ENCODE measurements around the gene CCR6. TPM values are rescaled to one million over a fixed set of nuclear protein-coding genes. Genes with fewer than 3 reads are reported as not detected.

The CCR6 gene
- total RNA-seq, 4 donors from 2014 or later = 0.23 to 2.4 (median 0.57) TPM; not detected in 1

GRCh38 chr6:167157863-167158262, 35.0 kb downstream of the CCR6 start, which contains the start of gene GPR31:
Gene GPR31 (minus strand): TSS chr6:167157980. CDS start chr6:167157831, 149 bp downstream.
- no peaks in the 10 kb centered on the region for H3K9me3 ChIP-seq
- H3K27ac ChIP-seq = no peak within 1 kb of the TSS
- H3K4me3 ChIP-seq = no peak within 1 kb of the TSS
- DNase-seq = no peak
- H3K36me3 ChIP-seq = no peaks in the 10 kb centered on the region
- TF ChIP-seq CTCF (IDR thresholded peaks at IDR 0.05) (no peak), POLR2A (IDR thresholded peaks at IDR 0.05) (no peak)
- no peaks in the 10 kb centered on the region for H3K4me1 ChIP-seq
- intact Hi-C loops (cut with DNase I) = no loop called here
- WGBS, 2 donors = 69 to 71% methylated on average over 4 of the region's 4 CpGs
- H3K27me3 ChIP-seq = peaks cover 0 to 7% (median 0%) of the 10 kb centered on the region in 4 donors

GRCh38 chr6:167161851-167162467, 39.1 kb downstream of the CCR6 start:
- no peaks in the 10 kb centered on the region for H3K36me3 ChIP-seq
- H3K4me1 ChIP-seq = no peaks in the 10 kb centered on the region
- H3K27me3 ChIP-seq = no peaks in the 10 kb centered on the region
- 81 to 90% methylated on average over 3 to 5 of the region's 5 CpGs for WGBS, 2 donors
- no peak for DNase-seq
- intact Hi-C loops (cut with DNase I) = no loop called here
- no peak overlapping the region for H3K4me3 ChIP-seq
- H3K9me3 ChIP-seq = no peaks in the 10 kb centered on the region
- TF ChIP-seq CTCF (IDR thresholded peaks at IDR 0.05) (no peak), POLR2A (IDR thresholded peaks at IDR 0.05) (no peak)
- no peak overlapping the region for H3K27ac ChIP-seq

- intact Hi-C loops (cut with DNase I) = no loop called here
- no peaks in the 10 kb centered on the region for H3K27me3 ChIP-seq
- WGBS, 2 donors = 79 to 95% methylated on average over 11 to 12 of the region's 12 CpGs
- no peaks in the 10 kb centered on the region for H3K4me1 ChIP-seq
- no peaks in the 10 kb centered on the region for H3K36me3 ChIP-seq
- no peak for DNase-seq
- H3K9me3 ChIP-seq = no peaks in the 10 kb centered on the region
- no peak overlapping the region for H3K27ac ChIP-seq
- H3K4me3 ChIP-seq = no peak overlapping the region
- no peak for TF ChIP-seq CTCF (IDR thresholded peaks at IDR 0.05)
- no peak for TF ChIP-seq POLR2A (IDR thresholded peaks at IDR 0.05)
These were observed 39.7 kb downstream of the CCR6 start for GRCh38 chr6:167162591-167162990.

- H3K4me1 ChIP-seq = no peaks in the 10 kb centered on the region
- H3K27ac ChIP-seq = no peak overlapping the region
- intact Hi-C loops (cut with DNase I) = no loop called here
- no peaks in the 10 kb centered on the region for H3K36me3 ChIP-seq
- H3K9me3 ChIP-seq = no peaks in the 10 kb centered on the region
- H3K27me3 ChIP-seq = no peaks in the 10 kb centered on the region
- 60 to 66% methylated on average over 8 to 9 of the region's 9 CpGs for WGBS, 2 donors
- DNase-seq = no peak
- TF ChIP-seq CTCF (IDR thresholded peaks at IDR 0.05) = no peak
- TF ChIP-seq POLR2A (IDR thresholded peaks at IDR 0.05) = no peak
- H3K4me3 ChIP-seq = no peak overlapping the region
These were observed 40.6 kb downstream of the CCR6 start for GRCh38 chr6:167163476-167164011.

- no peaks in the 10 kb centered on the region for H3K9me3 ChIP-seq
- H3K4me1 ChIP-seq = no peaks in the 10 kb centered on the region
- intact Hi-C loops (cut with DNase I) = no loop called here
- no peak overlapping the region for H3K27ac ChIP-seq
- H3K4me3 ChIP-seq = no peak overlapping the region
- DNase-seq = no peak
- 52 to 63% methylated on average over 3 of the region's 3 CpGs for WGBS, 2 donors
- no peaks in the 10 kb centered on the region for H3K27me3 ChIP-seq
- H3K36me3 ChIP-seq = no peaks in the 10 kb centered on the region
- TF ChIP-seq POLR2A (IDR thresholded peaks at IDR 0.05) (no peak), CTCF (IDR thresholded peaks at IDR 0.05) (no peak)
These were observed 41.4 kb downstream of the CCR6 start for GRCh38 chr6:167164261-167164660.
